ENCODE results near the gene MED1. TPM values are rescaled to one million over a fixed set of nuclear protein-coding genes. Genes with fewer than 3 reads are reported as not detected.

MED1 gene
- total RNA-seq, 4 donors from 2014 or later, result 19.5 to 33.9 (median 27.2) TPM

GRCh38 chr17:39416141-39416540, 34.9 kb downstream of the MED1 start:
- Histone ChIP-seq H3K27me3 (no peaks in the 10 kb centered on the region), H3K36me3 (peaks cover 74 to 99% (median 88%) of the 10 kb centered on the region in 4 donors), H3K9me3 (no peaks in the 10 kb centered on the region), H3K4me3 (no peak overlapping the region), H3K27ac (replicated peaks in 1 of 4) (no peak overlapping the region), H3K4me1 (no peaks in the 10 kb centered on the region)
- intact Hi-C loops (cut with DNase I), result no loop called here
- no peak for DNase-seq (ENCODE audit: extremely low spot score)
- WGBS, result 82% methylated on average over 1 of the region's 1 CpG
- TF ChIP-seq POLR2AphosphoS5 (IDR thresholded peaks at IDR 0.05) (no peak), EP300 (IDR thresholded peaks at IDR 0.05) (no peak), POLR2A (IDR thresholded peaks at IDR 0.05; ENCODE audit: low read depth) (no peak), CTCF (IDR thresholded peaks at IDR 0.05) (no peak)

GRCh38 chr17:39410279-39410678, 40.8 kb downstream of the MED1 start:
- Histone ChIP-seq H3K4me1 (no peaks in the 10 kb centered on the region), H3K27ac (replicated peaks in 1 of 4) (no peak overlapping the region), H3K4me3 (no peak overlapping the region), H3K9me3 (no peaks in the 10 kb centered on the region), H3K36me3 (peaks cover 52 to 96% (median 81%) of the 10 kb centered on the region in 4 donors), H3K27me3 (no peaks in the 10 kb centered on the region)
- 93% methylated on average over 13 of the region's 13 CpGs for WGBS
- TF ChIP-seq CTCF (IDR thresholded peaks at IDR 0.05) (no peak), EP300 (IDR thresholded peaks at IDR 0.05) (no peak), POLR2AphosphoS5 (IDR thresholded peaks at IDR 0.05) (no peak), POLR2A (IDR thresholded peaks at IDR 0.05; ENCODE audit: low read depth) (no peak)
- intact Hi-C loops (cut with DNase I), result no loop called here
- DNase-seq (ENCODE audit: extremely low spot score), result no peak

- Histone ChIP-seq H3K27ac (replicated peaks in 1 of 4) (no peak overlapping the region), H3K36me3 (peaks cover 34 to 81% (median 67%) of the 10 kb centered on the region in 4 donors), H3K4me1 (no peaks in the 10 kb centered on the region), H3K4me3 (no peak overlapping the region), H3K27me3 (no peaks in the 10 kb centered on the region), H3K9me3 (no peaks in the 10 kb centered on the region)
- intact Hi-C loops (cut with DNase I), result loop anchor here (10.0 kb wide), 1 partner anchor 134 kb away; no protein-coding TSS in a partner anchor
- no peak for TF ChIP-seq EP300 (IDR thresholded peaks at IDR 0.05)
- TF ChIP-seq POLR2AphosphoS5 (IDR thresholded peaks at IDR 0.05), result no peak
- TF ChIP-seq CTCF (IDR thresholded peaks at IDR 0.05), result no peak
- TF ChIP-seq POLR2A (IDR thresholded peaks at IDR 0.05; ENCODE audit: low read depth), result no peak
- no peak for DNase-seq (ENCODE audit: extremely low spot score)
- 72% methylated on average over 2 of the region's 2 CpGs for WGBS
Observed at GRCh38 chr17:39408360-39408759, 42.7 kb downstream of the MED1 start.

- intact Hi-C loops (cut with DNase I), result loop anchor here (10.0 kb wide), 1 partner anchor 132 kb away; no protein-coding TSS in a partner anchor
- Histone ChIP-seq H3K4me1 (peaks cover 3 to 5% (median 4%) of the 10 kb centered on the region in 4 donors), H3K36me3 (peaks cover 28 to 67% (median 55%) of the 10 kb centered on the region in 4 donors), H3K27ac (replicated peaks in 1 of 4) (no peak overlapping the region), H3K27me3 (no peaks in the 10 kb centered on the region), H3K4me3 (no peak overlapping the region), H3K9me3 (no peaks in the 10 kb centered on the region)
- TF ChIP-seq EP300 (IDR thresholded peaks at IDR 0.05) (no peak), POLR2A (IDR thresholded peaks at IDR 0.05; ENCODE audit: low read depth) (no peak), POLR2AphosphoS5 (IDR thresholded peaks at IDR 0.05) (no peak), CTCF (IDR thresholded peaks at IDR 0.05) (no peak)
- no peak for DNase-seq (ENCODE audit: extremely low spot score)
- 85% methylated on average over 1 of the region's 1 CpG for WGBS
Observed at GRCh38 chr17:39406951-39407350, 44.1 kb downstream of the MED1 start.

- 62% methylated on average over 1 of the region's 1 CpG for WGBS
- TF ChIP-seq POLR2AphosphoS5 (IDR thresholded peaks at IDR 0.05) (no peak), EP300 (IDR thresholded peaks at IDR 0.05) (no peak)
- Histone ChIP-seq H3K4me3 (no peak overlapping the region), H3K4me1 (peaks cover 5 to 8% (median 6%) of the 10 kb centered on the region in 4 donors), H3K27me3 (no peaks in the 10 kb centered on the region), H3K9me3 (no peaks in the 10 kb centered on the region), H3K27ac (replicated peaks in 1 of 4) (no peak overlapping the region), H3K36me3 (peaks cover 19 to 52% (median 41%) of the 10 kb centered on the region in 4 donors)
- intact Hi-C loops (cut with DNase I), result loop anchor here (10.0 kb wide), 1 partner anchor 131 kb away; no protein-coding TSS in a partner anchor
- DNase-seq (ENCODE audit: extremely low spot score), result no peak
Observed at GRCh38 chr17:39405436-39405835, 45.6 kb downstream of the MED1 start.

Data from esophagus muscularis mucosa (tissue), 4 donors.